H1 (cell line): ENCODE data around the gene CAMK2D. TPM values are rescaled to one million over a fixed set of nuclear protein-coding genes. Genes with fewer than 3 reads are reported as not detected.

Source experiments
- CTCF ChIA-PET: fragments of 300-600 bp; sonication (Branson Sonifier 250); formaldehyde crosslinking; loops from one replicate; lab custom pipeline; 2021; ENCODE audit not compliant: partially characterized antibody; lab: Charles Lee
- POLR2A ChIA-PET: fragments of 300-600 bp; sonication (Branson Sonifier 250); formaldehyde crosslinking; loops from one replicate; lab custom pipeline; 2021; ENCODE audit warnings: inconsistent platforms; ENCODE audit not compliant: partially characterized antibody; lab: Charles Lee
- DNase-seq, 2 experiments: peaks; one replicate each; pipeline versions ENCODE4 v3.0.0 to v3.0.0-alpha.2; 2010 to 2022; ENCODE audit warnings: low spot score in 2 of 2, low read depth in 1 of 2, mixed read lengths in 1 of 2
- FAIRE-seq: peaks from 2 replicates; lab custom pipeline; 2011; peaks lifted over from hg19 to GRCh38; lab: Jason Lieb, UNC
- H2AFZ ChIP-seq: 2 replicates; pipeline ENCODE4 v1.8.1; 2012; ENCODE audit warnings: low read length, inconsistent platforms
- H2AK5ac ChIP-seq: 2 replicates; pipeline ENCODE4 v1.6.1; 2013; ENCODE audit warnings: low read depth, low read length
- H2BK120ac ChIP-seq: replicated peaks from 2 replicates; pipeline ENCODE3; 2013; ENCODE audit warnings: low read depth, low read length, inconsistent platforms
- H2BK12ac ChIP-seq: 2 replicates; pipeline ENCODE4 v1.6.1; 2013; ENCODE audit warnings: low read depth, low read length
- H2BK15ac ChIP-seq: 2 replicates; pipeline ENCODE4 v1.6.1; 2013; ENCODE audit warnings: low read length
- H2BK20ac ChIP-seq: 2 replicates; pipeline ENCODE4 v1.6.1; 2013; ENCODE audit warnings: low read length
- H2BK5ac ChIP-seq: 2 replicates; pipeline ENCODE4 v1.6.1; 2013; ENCODE audit warnings: low read depth, low read length
- H3K14ac ChIP-seq: 2 replicates; pipeline ENCODE4 v1.6.1; 2013; ENCODE audit warnings: inconsistent platforms; ENCODE audit not compliant: insufficient read length
- H3K18ac ChIP-seq: 2 replicates; pipeline ENCODE4 v1.6.1; 2013; ENCODE audit warnings: low read length; ENCODE audit errors: extremely low read depth
- H3K23ac ChIP-seq: 2 replicates; pipeline ENCODE4 v1.6.1; 2013; ENCODE audit warnings: inconsistent platforms; ENCODE audit not compliant: insufficient read length
- H3K23me2 ChIP-seq: 2 replicates; pipeline ENCODE4 v1.6.1; 2013; ENCODE audit warnings: low read depth, low read length
- H3K27ac ChIP-seq: 2 replicates; pipeline ENCODE4 v1.6.1; 2011; ENCODE audit warnings: low read depth, low read length, inconsistent platforms
- H3K27me3 ChIP-seq, 4 experiments: replicated peaks in 1 of 4; 1 replicate in 1 of 4; 2 replicates in 3 of 4; pipeline versions ENCODE4 v1.6.1 to v1.8.1; 2011 to 2013; ENCODE audit warnings: low read length in 3 of 4, mild to moderate bottlenecking in 3 of 4, inconsistent platforms in 2 of 4, mixed read lengths in 2 of 4, moderate library complexity in 1 of 4; ENCODE audit not compliant: control insufficient read depth in 3 of 4, insufficient read depth in 3 of 4; ENCODE audit errors: extremely low read depth in 1 of 4
- H3K36me3 ChIP-seq, 4 experiments: 2 replicates each; pipeline versions ENCODE4 v1.6.1 to v1.8.1; 2011 to 2013; ENCODE audit warnings: mild to moderate bottlenecking in 4 of 4, low read length in 3 of 4, moderate library complexity in 2 of 4, control low read depth in 1 of 4, inconsistent platforms in 1 of 4; ENCODE audit not compliant: insufficient read depth in 4 of 4, control insufficient read depth in 2 of 4
- H3K4ac ChIP-seq: replicated peaks from 2 replicates; pipeline ENCODE3; 2013; ENCODE audit warnings: low read length, low read depth, mixed read lengths, inconsistent platforms; ENCODE audit not compliant: insufficient read length
- H3K4me1 ChIP-seq, 4 experiments: replicated peaks in 1 of 4; 1 replicate in 1 of 4; 2 replicates in 3 of 4; pipeline versions ENCODE4 v1.6.1 to v1.8.1; 2011 to 2013; ENCODE audit warnings: low read length in 3 of 4, inconsistent platforms in 2 of 4, mixed read lengths in 1 of 4; ENCODE audit not compliant: insufficient read depth in 4 of 4, control insufficient read depth in 3 of 4
- H3K4me2 ChIP-seq, 2 experiments: 2 replicates each; pipeline versions ENCODE4 v1.6.1 to v1.8.1; 2011 to 2013; ENCODE audit warnings: low read depth in 2 of 2, low read length in 2 of 2, control low read depth in 1 of 2, inconsistent platforms in 1 of 2, mild to moderate bottlenecking in 1 of 2; ENCODE audit not compliant: insufficient read depth in 1 of 2
- H3K4me3 ChIP-seq, 4 experiments: fragments of 200-600, 300-600 bp in 1 of 4; sonication (generic), shearing (Covaris generic), sonication (Bioruptor Twin) in 1 of 4; 2 replicates each; pipeline versions ENCODE4 v1.5.1 to v1.8.1; 2011 to 2016; ENCODE audit warnings: low read length in 4 of 4, low read depth in 3 of 4, control low read depth in 2 of 4, inconsistent platforms in 2 of 4, mild to moderate bottlenecking in 2 of 4, mixed read lengths in 1 of 4, moderate library complexity in 1 of 4; ENCODE audit not compliant: insufficient read depth in 2 of 4; ENCODE audit errors: extremely low read depth in 1 of 4
- H3K56ac ChIP-seq: replicated peaks from 2 replicates; pipeline ENCODE3; 2013; ENCODE audit warnings: low read depth, mild to moderate bottlenecking, mixed read lengths, low read length, inconsistent platforms; ENCODE audit not compliant: insufficient read length
- H3K79me1 ChIP-seq: 2 replicates; pipeline ENCODE4 v1.6.1; 2013; ENCODE audit warnings: low read depth, low read length, control low read depth
- H3K79me2 ChIP-seq, 2 experiments: 2 replicates each; pipeline versions ENCODE4 v1.6.1 to v1.8.1; 2012 to 2013; ENCODE audit warnings: low read length in 2 of 2, mild to moderate bottlenecking in 2 of 2, inconsistent platforms in 1 of 2; ENCODE audit not compliant: insufficient read depth in 2 of 2, control insufficient read depth in 1 of 2
- H3K9ac ChIP-seq, 4 experiments: replicated peaks in 1 of 4; 1 replicate in 1 of 4; 2 replicates in 3 of 4; pipeline versions ENCODE4 v1.6.1 to v1.8.1; 2011 to 2013; ENCODE audit warnings: low read depth in 3 of 4, low read length in 3 of 4, control low read depth in 2 of 4, mild to moderate bottlenecking in 2 of 4, moderate library complexity in 2 of 4, inconsistent platforms in 1 of 4; ENCODE audit errors: extremely low read depth in 1 of 4
- H3K9me3 ChIP-seq, 2 experiments: 2 replicates each; pipeline versions ENCODE4 v1.6.1 to v1.8.1; 2012 to 2013; ENCODE audit warnings: mild to moderate bottlenecking in 2 of 2, moderate library complexity in 2 of 2, control low read depth in 1 of 2, inconsistent platforms in 1 of 2, low read depth in 1 of 2, low read length in 1 of 2, mixed read lengths in 1 of 2; ENCODE audit not compliant: insufficient read depth in 2 of 2
- H4K20me1 ChIP-seq, 2 experiments: replicated peaks in 1 of 2; 2 replicates each; pipeline versions ENCODE3 to v1.8.1; 2011 to 2013; ENCODE audit warnings: inconsistent platforms in 2 of 2, low read length in 2 of 2, mild to moderate bottlenecking in 1 of 2; ENCODE audit not compliant: insufficient read depth in 2 of 2, control insufficient read depth in 1 of 2
- H4K5ac ChIP-seq: 2 replicates; pipeline ENCODE4 v1.6.1; 2013; ENCODE audit warnings: low read length, low read depth, mixed read lengths, inconsistent platforms; ENCODE audit not compliant: insufficient read length
- H4K8ac ChIP-seq: 2 replicates; pipeline ENCODE4 v1.8.0; 2013; ENCODE audit warnings: mild to moderate bottlenecking, moderate library complexity, low read length, inconsistent platforms; ENCODE audit not compliant: insufficient read depth; ENCODE audit errors: extremely low read depth
- H4K91ac ChIP-seq: replicated peaks from 2 replicates; pipeline ENCODE3; 2013; ENCODE audit warnings: low read length, mixed read lengths, inconsistent platforms; ENCODE audit not compliant: insufficient read length
- SUZ12 ChIP-seq: fragments of 200-600 bp; sonication (generic); IDR thresholded peaks from 2 replicates; pipeline ENCODE4 v1.6.1; 2012; ENCODE audit warnings: mild to moderate bottlenecking, inconsistent platforms, low read length, moderate library complexity, mixed read lengths
- TEAD4 ChIP-seq: IDR thresholded peaks from 2 replicates; pipeline ENCODE4 v1.6.1; 2012; ENCODE audit warnings: low read depth, low read length, inconsistent platforms, mixed read lengths
- WGBS, 2 experiments: shearing (Covaris generic) in 1 of 2; methylation state at CpG; one replicate each; pipeline versions ENCODE4 v1.1.6 to v1.1.7; 2013 to 2015; ENCODE audit warnings: low lambda C conversion rate in 2 of 2, mixed read lengths in 2 of 2, inconsistent platforms in 1 of 2, low coverage in 1 of 2, missing lambda C conversion rate in 1 of 2; ENCODE audit not compliant: insufficient replicate concordance in 2 of 2, insufficient coverage in 1 of 2, insufficient read length in 1 of 2; ENCODE audit errors: extremely low coverage in 1 of 2, missing lambda C conversion rate in 1 of 2; 5-methylcytosine and 5-hydroxymethylcytosine counted together
- polyA plus RNA-seq, 7 experiments: library from polyadenylated mRNA; depleted of rRNA in 3 of 7; stranded (reverse) in 5 of 7; unstranded in 2 of 7; fragments of >200 nt in 5 of 7; fragments of 200-250 nt in 2 of 7; gene quantifications; 1 replicate in 5 of 7; 2 replicates in 1 of 7; 4 replicates in 1 of 7; pipeline versions ENCODE4 v1.2.1 to v1.2.3, GENCODE V29; 2011 to 2013; ENCODE audit warnings: missing spikeins in 2 of 7, mixed read lengths in 2 of 7
- total RNA-seq: library from RNA; stranded (reverse); fragmentation: NEBNext Ultra II Directional; extraction: Animal tissue kit (Norgen Biotek cat#: 25700); gene quantifications from 2 replicates; pipeline ENCODE4 v1.2.1, GENCODE V29; 2021

Gene CAMK2D
- total and polyA plus RNA-seq, 2 of the 8 experiments (the other 6 are each of a cell fraction or from before 2014, with no cell fraction given), result 3.2 to 7.0 TPM

- Histone ChIP-seq H4K91ac (no peak overlapping the region), H4K20me1 (no peaks in the 10 kb centered on the region), H4K5ac (no peak overlapping the region), H2BK5ac (no peak overlapping the region), H3K4me2 (no peak overlapping the region), H3K36me3 (no peaks in the 10 kb centered on the region), H3K18ac (no peak overlapping the region), H3K14ac (no peak overlapping the region), H2BK12ac (no peak overlapping the region), H2BK120ac (no peak overlapping the region), H3K9me3 (no peaks in the 10 kb centered on the region), H3K9ac (no peak overlapping the region), H3K23ac (no peak overlapping the region), H3K56ac (no peak overlapping the region), H2AK5ac (no peak overlapping the region), H3K23me2 (no peaks in the 10 kb centered on the region; the same call in 1 of the 2 replicates), H2AFZ (no peak overlapping the region), H3K4ac (no peak overlapping the region), H4K8ac (no peak overlapping the region), H3K79me1 (no peaks in the 10 kb centered on the region), H3K4me1 (no peaks in the 10 kb centered on the region; a peak in 1 of 7 replicates), H3K79me2 (no peaks in the 10 kb centered on the region), H3K4me3 (no peak overlapping the region), H2BK15ac (no peak overlapping the region), H2BK20ac (no peak overlapping the region), H3K27me3 (no peaks in the 10 kb centered on the region), H3K27ac (no peak overlapping the region)
- TF ChIP-seq TEAD4 (no peak), SUZ12 (no peak)
- POLR2A ChIA-PET, result interaction anchor here (0.7 kb wide), 1 partner anchor 13 kb away, joined by 3 read pairs; no protein-coding TSS in a partner anchor
- WGBS, 2 experiments, result 88% methylated on average over 1 of the region's 1 CpG; no CpG with 5 or more reads in 1 of the 2 experiments
- CTCF ChIA-PET, result no interaction called here
- no peak for FAIRE-seq
- DNase-seq, result no peak
These were observed 12.4 kb downstream of the CAMK2D start for GRCh38 chr4:113749178-113749577.
